Keratinocyte (primary cell): Measurements from ENCODE around the gene GAB2. TPM values are rescaled to one million over a fixed set of nuclear protein-coding genes. Genes with fewer than 3 reads are reported as not detected.

ENCODE experiments used
- DNase-seq: peaks from one replicate; pipeline ENCODE4 v3.0.0-alpha.2; 2011; ENCODE audit warnings: low read depth, missing footprints, low spot score
- FAIRE-seq: peaks from 2 replicates; lab custom pipeline; 2011; peaks lifted over from hg19 to GRCh38; lab: Jason Lieb, UNC
- H2AFZ ChIP-seq: 2 replicates; pipeline ENCODE4 v1.6.0; 2012; ENCODE audit warnings: low read length, control low read depth, inconsistent platforms; ENCODE audit not compliant: control insufficient read depth
- H3K27ac ChIP-seq: 2 replicates; pipeline ENCODE4 v1.5.1; 2011; ENCODE audit warnings: low read length; ENCODE audit not compliant: control insufficient read depth, insufficient read depth
- H3K27me3 ChIP-seq: 3 replicates; pipeline ENCODE4 v1.6.0; 2011; ENCODE audit warnings: low read length; ENCODE audit not compliant: control insufficient read depth, insufficient read depth; ENCODE audit errors: extremely low read depth
- H3K36me3 ChIP-seq, 2 experiments: 2 replicates in 1 of 2; 3 replicates in 1 of 2; pipeline ENCODE4 v1.5.1; 2011; ENCODE audit warnings: low read length in 2 of 2, mild to moderate bottlenecking in 1 of 2; ENCODE audit not compliant: control insufficient read depth in 2 of 2, insufficient read depth in 2 of 2; ENCODE audit errors: extremely low read depth in 1 of 2
- H3K4me1 ChIP-seq: 3 replicates; pipeline ENCODE4 v1.5.1; 2011; ENCODE audit warnings: low read length; ENCODE audit not compliant: control insufficient read depth, insufficient read depth; ENCODE audit errors: extremely low read depth
- H3K4me2 ChIP-seq: 3 replicates; pipeline ENCODE4 v1.6.0; 2011; ENCODE audit warnings: low read depth, low read length; ENCODE audit not compliant: control insufficient read depth, insufficient read depth; ENCODE audit errors: extremely low read depth
- H3K4me3 ChIP-seq, 3 experiments: fragments of 200-600 bp in 1 of 3; sonication (generic) in 1 of 3; 2 replicates in 2 of 3; 3 replicates in 1 of 3; pipeline ENCODE4 v1.5.1; 2011 to 2016; ENCODE audit warnings: low read length in 3 of 3, mild to moderate bottlenecking in 3 of 3, control low read depth in 2 of 3, inconsistent platforms in 1 of 3, low read depth in 1 of 3, mixed read lengths in 1 of 3, mixed run types in 1 of 3, moderate library complexity in 1 of 3; ENCODE audit not compliant: control insufficient read depth in 2 of 3, insufficient read depth in 2 of 3; ENCODE audit errors: extremely low read depth in 1 of 3
- H3K79me2 ChIP-seq: 2 replicates; pipeline ENCODE4 v1.6.0; 2012; ENCODE audit warnings: low read length; ENCODE audit not compliant: control insufficient read depth, insufficient read depth
- H3K9ac ChIP-seq: 3 replicates; pipeline ENCODE4 v1.6.0; 2011; ENCODE audit warnings: low read length; ENCODE audit not compliant: control insufficient read depth, insufficient read depth; ENCODE audit errors: extremely low read depth
- H3K9me1 ChIP-seq: 3 replicates; pipeline ENCODE4 v1.6.0; 2011; ENCODE audit warnings: low read length; ENCODE audit not compliant: control insufficient read depth, insufficient read depth; ENCODE audit errors: extremely low read depth
- H3K9me3 ChIP-seq: 2 replicates; pipeline ENCODE4 v1.5.1; 2012; ENCODE audit warnings: low read depth, low read length; ENCODE audit not compliant: control insufficient read depth
- H4K20me1 ChIP-seq: 3 replicates; pipeline ENCODE4 v1.6.0; 2011; ENCODE audit warnings: low read length; ENCODE audit not compliant: control insufficient read depth, insufficient read depth; ENCODE audit errors: extremely low read depth
- EZH2 ChIP-seq: IDR thresholded peaks from one replicate; pipeline ENCODE4 v1.6.1; 2012; ENCODE audit warnings: inconsistent platforms, mild to moderate bottlenecking, low read length, moderate library complexity
- dilution Hi-C: fragments of 300-500 bp; cut with MboI; formaldehyde crosslinking; loops from one replicate; pipeline ENCODE4 v1.7.0; 2020; ENCODE audit warnings: low sequenced_read_pairs; ENCODE audit not compliant: extremely low pct_ligation_motif_present
- polyA plus RNA-seq, 5 experiments: library from polyadenylated mRNA; depleted of rRNA in 3 of 5; stranded (reverse) in 3 of 5; stranded (forward) in 1 of 5; unstranded in 1 of 5; fragments of >200 nt; gene quantifications; 1 replicate in 1 of 5; 2 replicates in 3 of 5; 3 replicates in 1 of 5; pipeline versions ENCODE4 v1.2.1 to v1.2.3, GENCODE V29; 2011 to 2012; ENCODE audit warnings: missing spikeins in 2 of 5, low read depth in 1 of 5, low replicate concordance in 1 of 5
- TF ChIP-seq, protein P1 (sequence below), 3 experiments: IDR thresholded peaks in 1 of 3; conservative IDR thresholded peaks in 1 of 3; optimal IDR thresholded peaks in 1 of 3; 2 replicates in 2 of 3; 3 replicates in 1 of 3; pipeline versions ENCODE3 to v1.5.1; 2011; ENCODE audit warnings: low read length in 3 of 3, mild to moderate bottlenecking in 3 of 3, moderate library complexity in 2 of 3, control low read depth in 1 of 3, inconsistent platforms in 1 of 3; ENCODE audit not compliant: insufficient read depth in 2 of 3; ENCODE audit errors: extremely low read depth in 1 of 3

The GAB2 gene
- polyA plus RNA-seq, 1 donor (not counting 4 experiments of a cell fraction or from before 2014, with no cell fraction given), result 0.68 TPM

DNA sequence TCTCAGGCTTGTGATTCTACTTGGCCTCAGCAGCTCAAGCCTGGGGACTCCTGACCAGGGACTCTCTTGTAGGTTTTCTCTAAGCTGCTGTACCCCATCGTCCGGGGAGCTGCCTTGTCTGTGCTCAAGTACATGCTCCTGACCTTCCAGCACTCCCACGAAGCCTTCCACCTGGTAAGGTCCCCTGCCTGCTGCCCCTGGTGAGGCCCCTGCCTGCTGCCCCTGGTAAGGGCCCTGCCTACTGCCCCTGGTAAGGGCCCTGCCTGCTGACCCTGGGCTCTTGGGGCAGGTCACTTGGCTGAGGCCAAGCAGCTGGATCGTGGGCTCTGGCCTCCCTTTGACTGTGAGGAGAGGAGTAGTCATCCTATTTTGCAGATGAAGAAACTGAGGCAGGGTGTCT is 217.6 kb downstream of the GAB2 start:
- DNase-seq (no peak), FAIRE-seq (no peak)
- H3K27ac ChIP-seq, result no peak overlapping the region
- H3K4me3 ChIP-seq, result no peak overlapping the region
- H3K79me2 ChIP-seq, result peaks cover 6% of the 10 kb centered on the region
- peaks cover 3% of the 10 kb centered on the region for H4K20me1 ChIP-seq
- H2AFZ ChIP-seq, result no peak overlapping the region
- H3K9me3 ChIP-seq, result no peaks in the 10 kb centered on the region
- no peaks in the 10 kb centered on the region for H3K27me3 ChIP-seq
- no peak overlapping the region for H3K9ac ChIP-seq
- no peak overlapping the region for H3K4me2 ChIP-seq
- TF ChIP-seq, protein P1, sequence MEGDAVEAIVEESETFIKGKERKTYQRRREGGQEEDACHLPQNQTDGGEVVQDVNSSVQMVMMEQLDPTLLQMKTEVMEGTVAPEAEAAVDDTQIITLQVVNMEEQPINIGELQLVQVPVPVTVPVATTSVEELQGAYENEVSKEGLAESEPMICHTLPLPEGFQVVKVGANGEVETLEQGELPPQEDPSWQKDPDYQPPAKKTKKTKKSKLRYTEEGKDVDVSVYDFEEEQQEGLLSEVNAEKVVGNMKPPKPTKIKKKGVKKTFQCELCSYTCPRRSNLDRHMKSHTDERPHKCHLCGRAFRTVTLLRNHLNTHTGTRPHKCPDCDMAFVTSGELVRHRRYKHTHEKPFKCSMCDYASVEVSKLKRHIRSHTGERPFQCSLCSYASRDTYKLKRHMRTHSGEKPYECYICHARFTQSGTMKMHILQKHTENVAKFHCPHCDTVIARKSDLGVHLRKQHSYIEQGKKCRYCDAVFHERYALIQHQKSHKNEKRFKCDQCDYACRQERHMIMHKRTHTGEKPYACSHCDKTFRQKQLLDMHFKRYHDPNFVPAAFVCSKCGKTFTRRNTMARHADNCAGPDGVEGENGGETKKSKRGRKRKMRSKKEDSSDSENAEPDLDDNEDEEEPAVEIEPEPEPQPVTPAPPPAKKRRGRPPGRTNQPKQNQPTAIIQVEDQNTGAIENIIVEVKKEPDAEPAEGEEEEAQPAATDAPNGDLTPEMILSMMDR (optimal IDR thresholded peaks at IDR 0.05 in 1 of 3, IDR thresholded peaks at IDR 0.05 in 1 of 3, conservative IDR thresholded peaks at IDR 0.05 in 1 of 3; ENCODE audit: extremely low read depth in 1 of 3, insufficient read depth in 2 of 3, low read length in 3 of 3), result no peak
- TF ChIP-seq EZH2, result no peak
- H3K9me1 ChIP-seq, result no peaks in the 10 kb centered on the region
- no peaks in the 10 kb centered on the region for H3K4me1 ChIP-seq
- dilution Hi-C loops, result no loop called here
- H3K36me3 ChIP-seq, result peaks cover 0 to 34% of the 10 kb centered on the region in 2 experiments

DNA sequence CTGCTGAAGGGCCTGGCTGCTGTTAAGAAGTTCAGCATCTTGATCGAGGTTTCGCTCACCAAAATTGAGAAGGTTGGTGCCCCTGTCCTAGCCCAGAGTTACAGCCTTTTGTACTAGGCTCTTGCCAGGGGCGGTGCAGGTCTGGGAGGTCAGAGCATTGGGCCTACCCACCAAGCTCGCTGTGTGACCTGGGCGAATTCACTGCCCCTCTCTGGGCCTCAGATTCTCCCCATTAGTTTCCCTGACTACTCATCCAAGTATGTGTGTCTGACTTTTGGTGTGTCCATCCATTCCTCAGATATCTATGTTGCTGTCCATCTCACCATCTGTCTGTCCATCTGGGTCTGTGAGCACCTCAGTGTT is 218.0 kb downstream of the GAB2 start:
- TF ChIP-seq, protein P1 (optimal IDR thresholded peaks at IDR 0.05 in 1 of 3, IDR thresholded peaks at IDR 0.05 in 1 of 3, conservative IDR thresholded peaks at IDR 0.05 in 1 of 3; ENCODE audit: extremely low read depth in 1 of 3, insufficient read depth in 2 of 3, low read length in 3 of 3), result no peak
- TF ChIP-seq EZH2, result no peak
- Histone ChIP-seq H3K9me1 (no peaks in the 10 kb centered on the region), H3K27me3 (no peaks in the 10 kb centered on the region), H3K4me3 (no peak overlapping the region), H3K36me3 (peaks cover 0 to 34% of the 10 kb centered on the region in 2 experiments), H3K27ac (no peak overlapping the region), H3K9me3 (no peaks in the 10 kb centered on the region), H3K79me2 (peaks cover 8% of the 10 kb centered on the region), H3K9ac (no peak overlapping the region), H2AFZ (no peak overlapping the region), H3K4me2 (no peak overlapping the region), H3K4me1 (peaks cover 2% of the 10 kb centered on the region), H4K20me1 (peaks cover 3% of the 10 kb centered on the region)
- dilution Hi-C loops, result no loop called here
- DNase-seq (no peak), FAIRE-seq (no peak)
